ENCODE measurements around the gene ZNF32.

Gene ZNF32, protein sequence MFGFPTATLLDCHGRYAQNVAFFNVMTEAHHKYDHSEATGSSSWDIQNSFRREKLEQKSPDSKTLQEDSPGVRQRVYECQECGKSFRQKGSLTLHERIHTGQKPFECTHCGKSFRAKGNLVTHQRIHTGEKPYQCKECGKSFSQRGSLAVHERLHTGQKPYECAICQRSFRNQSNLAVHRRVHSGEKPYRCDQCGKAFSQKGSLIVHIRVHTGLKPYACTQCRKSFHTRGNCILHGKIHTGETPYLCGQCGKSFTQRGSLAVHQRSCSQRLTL

DNA sequence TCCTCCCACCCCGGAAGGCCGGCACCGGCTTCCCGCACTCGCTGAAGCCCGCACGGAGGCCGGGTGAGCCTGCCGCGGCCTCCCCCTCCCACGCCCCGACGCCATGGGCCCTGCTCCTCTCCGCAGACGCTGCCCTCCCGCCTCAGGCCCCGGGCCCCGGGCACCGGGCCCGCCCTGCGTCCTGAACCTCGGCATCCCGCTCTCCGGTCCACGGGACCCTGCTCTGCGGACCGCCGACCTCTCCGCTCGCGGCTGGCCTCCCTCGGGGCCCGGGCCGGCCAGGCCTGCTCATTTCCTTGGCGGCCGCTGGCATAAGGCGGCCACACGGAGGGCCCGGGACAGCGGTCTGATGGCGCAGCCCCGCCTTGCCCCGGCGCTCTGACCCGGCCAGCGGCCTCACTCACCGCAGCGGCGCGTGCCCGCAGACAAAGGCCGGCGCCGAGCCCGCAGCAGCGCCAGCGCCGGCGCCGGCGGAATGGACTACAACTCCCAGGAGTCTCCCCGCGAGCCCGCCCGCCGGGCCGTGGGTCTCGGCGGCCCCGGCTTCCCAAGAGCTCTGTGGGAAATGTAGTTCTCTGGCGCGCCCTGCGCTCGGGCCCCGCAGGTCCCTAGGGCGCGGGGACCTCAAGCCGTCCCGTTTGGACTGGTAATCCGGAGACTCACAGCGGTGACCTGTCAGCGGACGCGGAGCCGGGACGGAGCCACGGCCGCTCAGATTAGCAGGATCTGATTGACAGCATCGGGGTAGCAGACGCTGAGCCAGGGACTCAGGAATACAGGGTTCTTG, at the start of gene ZNF32:
Gene ZNF32 (minus strand): TSS at position 484 of the 787 bp plus-strand sequence. CDS start 2,748 bp downstream, outside the sequence.
- peak; percentile 39 for DNase-seq

DNA sequence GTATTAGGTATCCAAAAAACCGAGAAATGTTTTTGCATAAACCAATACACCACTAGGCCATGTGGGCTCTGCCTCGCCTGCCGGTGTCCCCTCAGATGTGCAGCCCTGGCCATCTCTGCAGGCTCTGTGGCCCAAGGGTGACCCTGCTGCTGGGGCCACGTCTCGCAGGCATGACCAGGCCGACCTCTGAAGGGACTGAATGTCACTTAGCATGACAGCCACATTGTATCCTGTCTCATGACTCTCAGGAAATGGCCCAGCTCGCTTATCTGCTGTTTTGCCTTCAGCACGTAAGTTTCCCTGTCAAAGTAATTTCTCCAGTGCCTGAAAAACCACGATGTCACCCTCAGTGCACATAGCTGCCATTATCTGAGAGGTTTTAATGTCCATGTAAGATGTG, 49.5 kb upstream of the ZNF32 start:
- no peak for DNase-seq

DNA sequence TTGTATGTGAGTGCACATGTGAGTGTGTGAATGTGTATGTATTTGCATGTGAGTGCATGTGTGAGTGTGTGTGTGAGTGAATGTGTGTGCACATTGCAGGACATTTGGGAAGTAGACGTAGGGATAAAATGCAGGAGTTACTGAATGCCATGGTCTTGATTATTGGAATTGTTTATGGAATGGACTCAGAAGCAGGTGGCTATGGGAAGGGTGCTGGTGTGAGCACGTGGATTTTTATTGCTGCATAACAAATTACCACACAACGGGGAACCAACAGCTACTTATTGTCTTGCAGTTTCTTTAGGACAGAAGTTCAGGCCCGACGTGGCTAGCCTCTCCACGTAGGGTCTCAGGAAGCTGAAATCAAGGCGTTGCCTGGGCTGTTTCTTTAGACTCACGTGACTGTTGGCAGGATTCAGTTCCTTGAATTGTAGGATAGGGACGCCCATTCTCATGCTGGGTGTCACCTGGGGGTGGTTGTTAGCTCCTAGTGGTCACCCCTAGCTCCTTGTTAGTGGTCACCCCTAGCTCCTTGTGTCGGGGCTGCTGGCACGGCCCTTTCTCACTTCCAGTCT, 48.3 kb upstream of the ZNF32 start:
- no peak for DNase-seq

DNA sequence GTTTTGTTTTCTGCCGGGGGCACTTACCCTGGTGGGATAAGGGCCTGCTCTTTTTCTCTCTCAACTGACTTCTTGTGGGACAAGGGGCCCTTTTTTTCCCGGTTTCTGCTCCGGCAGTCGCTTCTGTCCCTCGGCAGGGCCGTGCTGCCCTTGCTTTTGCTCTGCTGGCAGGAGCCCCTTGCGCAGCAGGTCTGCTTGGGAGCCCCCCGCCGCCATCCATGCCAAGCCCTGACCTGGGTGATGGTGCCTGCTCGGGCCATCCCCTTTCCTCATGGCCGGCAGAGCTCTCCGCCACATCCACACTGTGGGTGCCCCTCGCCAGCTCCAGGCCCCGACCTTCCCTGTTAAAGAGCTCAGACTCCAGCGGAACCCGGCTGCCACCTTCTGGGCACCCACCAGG, 47.0 kb upstream of the ZNF32 start:
- no peak for DNase-seq

GRCh38 chr10:43695321-43695720, 46.6 kb upstream of the ZNF32 start:
- no peak for DNase-seq

DNA sequence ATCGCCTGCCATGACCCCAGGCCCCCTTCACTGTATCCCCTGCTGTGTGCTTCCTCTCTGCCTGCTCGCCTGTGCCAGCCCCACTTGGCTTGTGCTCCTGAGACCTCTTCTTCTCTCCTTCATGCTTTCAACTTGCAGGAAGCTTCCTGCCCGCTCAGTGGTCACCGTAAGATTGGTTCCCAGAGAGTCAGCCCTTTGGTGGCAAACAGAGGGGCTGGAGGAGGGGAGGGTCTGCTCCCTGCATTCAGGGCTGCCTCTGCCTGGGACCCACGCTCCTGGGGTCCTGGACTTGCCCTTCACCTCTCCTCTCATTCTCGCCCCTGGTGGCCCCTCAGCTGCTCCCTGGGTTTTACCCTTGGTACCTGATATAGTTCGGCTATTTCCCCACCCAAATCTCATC, 45.8 kb upstream of the ZNF32 start:
- DNase-seq: no peak

- DNase-seq: no peak
These were observed 44.9 kb upstream of the ZNF32 start for GRCh38 chr10:43693602-43694001.

- DNase-seq: no peak
These were observed 43.6 kb upstream of the ZNF32 start for GRCh38 chr10:43692051-43692825.

- DNase-seq: no peak
These were observed 42.8 kb upstream of the ZNF32 start for GRCh38 chr10:43691485-43691884.

GRCh38 chr10:43689955-43690771, 41.5 kb upstream of the ZNF32 start:
- peak; percentile 20 for DNase-seq

DNA sequence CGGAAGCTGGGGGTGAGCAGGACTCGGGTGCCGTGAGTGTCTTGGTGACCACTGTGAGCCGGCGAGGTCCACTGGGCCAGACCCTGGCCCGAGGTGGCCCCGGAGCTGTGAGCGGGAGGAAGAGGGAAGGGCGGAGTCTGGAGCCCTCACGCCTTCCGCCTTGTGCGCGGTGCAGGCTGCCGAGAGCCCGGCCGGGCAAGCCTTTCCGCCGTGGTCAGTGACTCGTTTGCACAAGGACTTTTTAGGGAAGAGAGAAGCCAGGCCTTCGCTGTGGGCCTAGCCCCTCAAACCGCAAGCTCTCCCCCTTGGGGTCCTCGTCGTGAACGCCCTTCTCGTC, 40.9 kb upstream of the ZNF32 start:
- DNase-seq: peak; percentile 8

DNA sequence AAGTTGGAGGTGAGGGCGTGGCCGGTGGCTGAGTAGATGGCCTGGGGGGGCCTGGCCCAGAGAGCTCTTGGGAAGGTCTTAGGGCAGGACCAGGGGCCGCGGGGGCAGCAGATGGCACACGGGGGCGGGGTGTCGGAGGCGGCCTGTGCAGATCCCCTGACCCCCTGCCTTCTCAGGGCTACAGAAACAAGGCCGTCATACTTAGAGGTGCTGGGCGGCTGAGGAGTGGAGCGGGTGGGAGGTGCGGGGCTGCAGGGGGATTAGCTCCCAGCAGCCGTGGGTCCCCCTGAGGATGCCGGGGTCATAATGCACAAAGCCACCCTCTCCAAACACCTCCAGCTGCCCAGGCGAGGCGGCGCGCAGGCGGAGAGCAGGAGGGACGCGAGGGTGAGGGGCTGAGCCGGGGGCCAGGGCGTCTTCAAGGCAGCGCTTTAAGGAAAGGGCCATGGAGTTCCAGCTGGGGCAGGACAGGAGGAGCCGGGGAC, 40.4 kb upstream of the ZNF32 start:
- DNase-seq: no peak

- DNase-seq: no peak
These were observed 39.7 kb upstream of the ZNF32 start for GRCh38 chr10:43688348-43688892.

- no peak for DNase-seq
These were observed 38.7 kb upstream of the ZNF32 start for GRCh38 chr10:43687373-43687772.

- DNase-seq: no peak
These were observed 37.7 kb upstream of the ZNF32 start for GRCh38 chr10:43686414-43686813.

- no peak for DNase-seq
These were observed 37.1 kb upstream of the ZNF32 start for GRCh38 chr10:43685744-43686143.

GRCh38 chr10:43684292-43684559, 35.5 kb upstream of the ZNF32 start:
- no peak for DNase-seq

DNA sequence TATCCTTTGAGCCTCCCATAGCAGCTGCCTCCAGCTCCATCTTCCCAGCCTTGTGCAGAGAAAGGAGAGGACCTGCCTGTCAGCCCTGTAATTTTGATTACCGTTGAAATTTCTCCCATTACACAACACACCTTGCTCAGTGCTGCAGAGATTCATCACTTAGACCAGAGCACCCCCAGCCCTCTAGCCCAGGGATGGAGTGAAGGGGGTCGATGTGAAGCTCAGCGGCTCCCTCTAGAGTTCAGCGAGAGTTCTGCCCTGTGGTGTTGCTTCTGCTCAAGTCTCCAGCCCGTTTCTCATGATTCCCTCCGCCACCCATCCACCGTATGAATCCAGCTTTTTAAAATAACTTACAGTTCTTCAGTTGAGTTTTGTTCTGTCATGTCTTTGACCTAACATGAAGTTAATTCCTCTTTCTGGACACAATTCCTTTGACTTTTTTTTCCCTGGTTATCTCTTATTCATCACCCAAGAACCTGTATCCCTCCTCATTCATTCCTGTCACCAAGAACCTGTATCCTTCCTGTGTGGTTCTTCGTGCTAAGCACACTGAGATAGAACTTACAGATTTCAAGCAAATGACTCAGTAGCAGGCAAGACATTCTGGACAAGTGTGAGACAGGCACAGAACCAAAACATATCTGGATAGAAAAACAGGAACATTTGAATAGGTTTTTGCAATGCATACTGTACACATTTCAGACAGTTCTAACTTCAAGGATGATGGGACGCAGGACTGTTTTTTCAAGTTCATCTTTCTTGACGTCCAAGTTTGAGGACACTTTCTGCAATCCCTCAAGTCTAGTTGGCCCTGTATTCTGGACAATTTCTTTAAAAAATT, 35.0 kb upstream of the ZNF32 start:
- no peak for DNase-seq

DNA sequence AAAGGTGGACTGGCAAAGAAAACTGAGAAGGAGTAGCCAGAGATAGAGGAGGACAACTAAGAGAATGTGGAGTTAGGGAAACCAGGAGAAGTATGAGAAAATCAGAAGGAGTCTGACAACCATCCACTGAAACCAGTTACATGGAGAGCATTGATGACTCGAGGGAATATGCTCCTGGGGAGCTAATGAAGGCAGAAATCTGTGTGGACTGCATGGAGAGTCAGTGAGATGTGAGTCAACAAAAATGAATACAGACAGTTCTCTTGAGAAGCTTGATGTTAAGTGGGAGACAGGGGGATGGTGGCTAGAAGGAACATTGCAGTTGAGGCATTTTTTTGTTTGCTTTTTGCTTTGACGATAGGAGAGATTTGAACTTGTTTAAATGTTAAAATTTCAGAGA, 34.3 kb upstream of the ZNF32 start:
- DNase-seq: no peak

- no peak for DNase-seq
These were observed 33.0 kb upstream of the ZNF32 start for GRCh38 chr10:43681721-43682120.

- no peak for DNase-seq
These were observed 32.5 kb upstream of the ZNF32 start for GRCh38 chr10:43681220-43681619.

All from DMS79 treated with DMSO at 0.1 percent for 48 hours (cell line).